Heart left ventricle (tissue), 13 donors: ENCODE results near the gene IGF1R.

Experiments
- CTCF ChIP-seq, 12 donors: fragments of 200-600 bp; sonication (generic) in 4 of 12; IDR thresholded peaks; one replicate each; pipeline versions ENCODE4 v1.5.0 to v1.8.0; 2018 to 2022; ENCODE audit warnings: antibody characterized with exemption in 12 of 12, mild to moderate bottlenecking in 5 of 12
- POLR2A ChIP-seq, 2 donors: fragments of 450-650 bp; IDR thresholded peaks; one replicate each; pipeline ENCODE4 v1.6.1; 2017; ENCODE audit warnings: antibody characterized with exemption in 2 of 2, mild to moderate bottlenecking in 2 of 2, moderate library complexity in 2 of 2
- donor health status: ischemic (EF 13 %, LVEDD 7.1; RV severe dilation, severe dysfunction).
- donor health status: DM: no; HTN: yes; CAD: no.
- donor health status: DM: no; HTN: no; CAD: no.
- donor health status: ischemic (EF 25% LVEDD 6.9; RV normal size, moderate dysfunction).
- donor health status: ischemic (EF 25% LVEDD 5.7; RV mildly dilated, moderate dysfunction).
- donor health status: ischemic (EF 35%, LVEDD 5.7; RV mildly dilated, moderate dysfunction).
- donor health status: nonischemic (EF 11% LVEDD 7.7; RV severe dilation, severe dysfunction).
- donor health status: DM: yes; HTN: yes; CAD: no.
- donor health status: PGD.
- donor health status: ischemic (EF 29% LVEDD 5.4; RV normal size, mild dysfunction).
- donor health status: nonischemic (EF 23%, LVEDD 6.1; RV moderate dilation, normal function).

DNA sequence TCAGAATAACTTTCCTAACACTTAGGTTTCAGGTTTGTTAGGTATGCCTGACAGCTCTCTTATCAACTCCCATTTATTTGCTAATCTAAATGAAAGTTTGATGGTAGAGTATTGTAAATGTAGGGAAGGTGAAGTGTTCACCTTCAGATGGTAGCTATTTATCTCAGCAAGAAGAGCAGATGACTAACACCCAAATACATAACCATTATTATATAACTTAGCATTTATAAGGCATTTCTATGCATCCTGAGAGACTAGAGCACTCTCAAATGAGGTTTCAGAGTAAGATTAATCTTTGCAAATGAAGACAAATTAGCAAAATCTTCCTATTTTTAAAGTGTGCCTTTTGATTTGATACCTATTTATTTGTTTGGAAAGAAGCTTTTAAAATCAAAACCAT is 143.8 kb downstream of the IGF1R start:
- TF ChIP-seq POLR2A (IDR thresholded peaks at IDR 0.05): no peak
- no peak for TF ChIP-seq CTCF (IDR thresholded peaks at IDR 0.05)
